HG03520 (cell line): Measurements from ENCODE around the gene TNFRSF25.
"Not testable (repeated sequence)": the region's sequence is repeated elsewhere in the genome, so short reads cannot be mapped to it uniquely, and the experiment has no call there.

Experiments
- ATAC-seq: cut with Tn5 transposase; IDR thresholded peaks from one replicate; pipeline ENCODE4 v1.9.1; 2021; ENCODE audit warnings: mild to moderate bottlenecking, moderate library complexity; ENCODE audit not compliant: unreplicated experiment

Gene TNFRSF25

DNA sequence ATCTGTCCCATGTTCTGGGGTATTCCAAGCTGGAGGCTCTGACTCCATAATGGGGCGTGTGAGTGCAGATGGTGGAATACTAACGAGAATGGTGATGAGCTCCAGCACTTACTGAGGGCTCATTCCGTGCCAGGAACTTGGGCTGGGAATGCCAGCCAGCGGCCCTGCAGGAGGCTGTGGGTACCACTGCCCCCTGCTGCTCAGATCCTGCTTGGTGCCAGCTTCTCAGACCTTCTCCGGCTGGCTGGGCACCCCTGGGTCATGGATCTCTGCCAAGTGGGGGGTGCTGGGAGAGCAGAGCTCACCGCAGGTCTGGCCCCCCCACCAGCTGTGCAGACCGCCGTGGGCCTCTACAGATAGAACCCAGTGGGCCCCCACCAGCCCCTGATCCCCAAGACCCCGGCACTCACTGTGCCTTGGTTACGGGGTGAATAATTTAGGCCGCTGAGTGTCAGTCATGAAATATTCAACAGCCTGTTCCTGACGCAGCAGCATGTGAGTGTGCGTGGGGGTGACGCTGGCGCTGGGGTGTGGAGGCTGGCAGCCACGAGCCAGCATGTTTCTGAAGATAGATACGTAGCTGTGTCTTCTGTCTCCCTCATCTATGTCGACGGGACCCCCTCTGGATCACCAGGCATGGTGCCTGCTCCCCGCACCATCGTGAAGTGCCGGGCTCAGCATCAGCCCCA, 28.8 kb downstream of the TNFRSF25 start:
- ATAC-seq = not testable (repeated sequence)

GRCh38 chr1:6436277-6436676, 29.7 kb downstream of the TNFRSF25 start:
- ATAC-seq = not testable (repeated sequence)

DNA sequence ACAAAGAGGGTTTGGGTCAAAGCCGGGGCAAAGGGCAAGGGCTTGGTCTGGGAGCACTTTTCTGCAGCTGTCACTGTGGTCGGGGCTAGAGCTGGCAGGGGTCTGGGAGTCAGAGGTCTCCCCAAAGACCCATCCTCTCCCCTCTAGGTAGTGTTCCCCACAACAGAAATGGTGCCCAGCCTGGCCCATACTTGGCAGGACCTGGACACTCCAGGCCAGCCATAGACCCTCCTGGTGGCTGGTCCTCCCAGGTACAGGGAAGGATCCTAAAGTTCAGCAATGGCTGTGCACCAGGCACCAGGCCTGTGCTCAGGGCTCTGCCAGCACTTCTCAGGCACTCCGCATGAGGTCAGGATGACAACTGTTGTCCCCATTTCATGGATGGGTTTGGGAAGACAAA, 30.4 kb downstream of the TNFRSF25 start:
- no peak for ATAC-seq

DNA sequence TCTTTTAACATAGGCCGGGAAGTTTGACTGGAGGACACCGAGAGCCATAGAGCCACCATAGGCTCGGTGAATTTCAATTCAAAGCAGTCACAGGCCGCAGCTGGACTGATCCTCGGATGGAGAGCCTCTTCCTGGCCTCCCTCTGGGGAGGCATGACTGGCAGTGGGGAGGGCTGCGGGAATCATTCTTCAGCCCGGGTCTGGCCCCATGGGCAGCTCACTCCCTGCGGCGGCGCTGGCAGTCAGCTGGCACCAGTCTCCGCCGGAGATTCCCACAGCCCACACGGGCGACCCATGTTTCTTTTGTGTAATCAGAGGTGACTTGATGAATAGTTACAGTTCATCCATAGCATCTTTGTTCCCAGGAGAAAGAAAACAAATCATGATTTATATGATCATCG, 30.8 kb downstream of the TNFRSF25 start:
- ATAC-seq = no peak

GRCh38 chr1:6434186-6434585, 31.8 kb downstream of the TNFRSF25 start:
- no peak for ATAC-seq

DNA sequence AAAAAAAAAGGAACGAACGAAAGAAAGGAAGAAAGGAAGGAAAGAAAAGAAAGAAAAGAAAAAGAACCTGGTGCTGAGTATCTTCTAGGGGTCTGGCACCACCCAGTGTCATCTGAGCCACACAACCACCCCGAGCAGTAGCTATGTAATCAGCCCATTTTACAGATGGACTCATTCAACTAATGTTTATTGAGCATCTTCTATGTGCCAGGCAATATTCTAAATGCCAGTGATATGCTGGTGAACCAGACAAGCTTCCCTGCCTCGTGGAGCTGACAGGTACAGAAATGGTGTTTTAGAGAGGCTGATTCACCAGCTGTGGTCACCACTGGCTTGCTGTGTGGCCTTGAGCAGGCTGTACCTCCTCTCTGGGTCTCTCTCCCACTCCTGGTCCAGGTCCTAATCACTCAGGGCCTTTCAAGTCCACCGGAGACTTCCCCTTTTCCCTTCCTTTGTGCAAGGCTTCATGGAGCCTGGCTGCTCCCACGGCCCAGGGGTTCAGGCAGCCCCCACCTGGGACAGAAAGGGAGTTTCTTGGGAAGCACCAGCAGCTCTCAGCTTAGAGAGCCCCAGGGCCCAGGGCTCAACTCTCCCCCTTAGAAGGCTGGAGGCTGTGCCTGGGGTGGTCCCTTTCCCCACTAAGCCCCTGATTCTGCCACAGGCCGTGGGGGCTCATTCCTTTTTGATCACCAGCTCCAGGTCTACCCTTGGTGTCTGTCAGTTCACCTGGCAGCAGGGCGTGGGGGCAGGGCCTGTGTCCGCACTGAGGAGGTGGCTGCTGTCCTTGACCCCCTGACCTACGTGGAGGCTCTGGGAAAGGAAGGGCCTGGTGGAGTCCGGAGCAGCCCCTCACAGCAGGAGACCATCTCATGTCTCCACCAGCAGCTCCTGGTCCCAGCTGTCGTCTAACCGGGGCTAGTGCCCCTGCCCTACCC, 34.1 kb downstream of the TNFRSF25 start:
- ATAC-seq = not testable (repeated sequence)

DNA sequence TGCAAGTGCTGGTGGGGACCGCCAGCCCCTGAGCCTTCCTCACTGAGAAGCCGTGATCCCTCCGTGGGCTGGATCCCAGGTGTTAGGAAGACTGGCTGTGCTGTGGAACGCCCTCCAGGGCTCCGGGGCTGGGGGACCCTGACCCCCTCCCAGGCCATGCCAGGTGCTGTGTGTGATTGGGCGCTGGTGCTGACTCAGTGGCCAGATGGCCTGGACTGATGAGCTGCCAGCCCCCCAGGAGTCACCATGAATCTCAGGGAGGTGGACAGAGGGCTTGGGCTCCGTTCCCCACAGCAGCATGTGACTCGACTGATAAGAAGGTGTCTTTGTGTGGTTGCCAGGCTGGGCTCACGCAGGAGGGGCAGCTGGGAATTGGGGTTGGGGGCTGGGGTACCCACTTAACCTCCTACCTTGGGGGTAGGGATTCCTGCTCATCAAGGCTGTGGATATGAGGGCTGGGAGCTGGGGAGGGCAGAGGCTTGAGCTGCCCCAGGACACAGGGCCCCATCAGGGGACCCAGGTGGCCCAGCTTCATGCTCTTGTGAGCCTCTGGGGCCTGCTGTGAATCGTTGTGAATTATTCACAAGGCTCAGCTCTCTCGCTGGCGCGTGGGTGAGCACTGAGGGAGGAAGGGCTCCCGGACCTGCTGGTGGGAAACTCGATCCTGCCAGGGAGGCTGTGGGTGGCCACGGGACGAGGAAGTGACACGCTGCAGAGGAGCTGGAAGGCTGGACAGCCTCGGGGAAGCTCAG, 36.1 kb downstream of the TNFRSF25 start:
- ATAC-seq = not testable (repeated sequence)

GRCh38 chr1:6428453-6428852, 37.5 kb downstream of the TNFRSF25 start:
- not testable (repeated sequence) for ATAC-seq

GRCh38 chr1:6427441-6428390, 38.3 kb downstream of the TNFRSF25 start:
- no peak for ATAC-seq

DNA sequence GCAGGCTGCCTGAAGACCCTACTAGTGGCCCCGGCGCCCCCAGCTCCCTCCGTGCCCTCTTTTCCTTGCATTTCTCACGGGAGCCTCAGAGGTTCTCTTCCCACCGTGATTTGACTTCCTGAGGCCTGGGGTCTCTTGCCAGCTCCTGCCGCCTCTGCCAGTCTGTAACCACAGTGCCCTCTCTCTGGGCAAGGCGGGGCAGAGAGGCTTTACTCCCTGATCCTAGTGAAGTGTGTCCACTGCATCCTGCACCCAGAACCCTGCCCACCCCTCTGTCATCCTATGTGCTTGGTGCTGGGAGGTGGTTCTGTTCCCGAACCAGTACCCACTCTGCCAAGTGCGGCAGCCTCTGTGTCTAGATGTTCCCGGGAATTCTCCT, 39.0 kb downstream of the TNFRSF25 start:
- ATAC-seq = no peak

GRCh38 chr1:6426277-6426971, 39.5 kb downstream of the TNFRSF25 start:
- ATAC-seq = no peak

DNA sequence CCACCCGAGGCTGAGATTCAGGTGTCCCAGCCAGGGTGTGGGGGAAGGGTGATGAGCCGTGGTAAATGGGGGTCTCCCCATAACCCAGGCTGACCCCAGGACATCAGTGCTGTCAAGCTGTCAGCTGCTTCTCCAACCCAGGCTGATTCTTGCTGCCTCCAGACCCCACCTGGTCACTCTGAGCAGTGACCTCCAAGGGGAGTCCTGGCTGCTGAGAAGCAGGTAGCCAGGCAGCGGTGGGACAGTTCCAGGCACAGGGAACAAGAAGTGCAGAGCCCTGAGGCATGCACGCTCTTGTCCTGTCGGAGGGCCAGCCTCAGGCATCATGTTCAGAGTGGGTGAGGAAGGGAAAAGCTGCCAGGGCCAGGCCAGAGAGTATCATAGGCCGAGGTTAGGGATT, 40.3 kb downstream of the TNFRSF25 start:
- no peak for ATAC-seq

DNA sequence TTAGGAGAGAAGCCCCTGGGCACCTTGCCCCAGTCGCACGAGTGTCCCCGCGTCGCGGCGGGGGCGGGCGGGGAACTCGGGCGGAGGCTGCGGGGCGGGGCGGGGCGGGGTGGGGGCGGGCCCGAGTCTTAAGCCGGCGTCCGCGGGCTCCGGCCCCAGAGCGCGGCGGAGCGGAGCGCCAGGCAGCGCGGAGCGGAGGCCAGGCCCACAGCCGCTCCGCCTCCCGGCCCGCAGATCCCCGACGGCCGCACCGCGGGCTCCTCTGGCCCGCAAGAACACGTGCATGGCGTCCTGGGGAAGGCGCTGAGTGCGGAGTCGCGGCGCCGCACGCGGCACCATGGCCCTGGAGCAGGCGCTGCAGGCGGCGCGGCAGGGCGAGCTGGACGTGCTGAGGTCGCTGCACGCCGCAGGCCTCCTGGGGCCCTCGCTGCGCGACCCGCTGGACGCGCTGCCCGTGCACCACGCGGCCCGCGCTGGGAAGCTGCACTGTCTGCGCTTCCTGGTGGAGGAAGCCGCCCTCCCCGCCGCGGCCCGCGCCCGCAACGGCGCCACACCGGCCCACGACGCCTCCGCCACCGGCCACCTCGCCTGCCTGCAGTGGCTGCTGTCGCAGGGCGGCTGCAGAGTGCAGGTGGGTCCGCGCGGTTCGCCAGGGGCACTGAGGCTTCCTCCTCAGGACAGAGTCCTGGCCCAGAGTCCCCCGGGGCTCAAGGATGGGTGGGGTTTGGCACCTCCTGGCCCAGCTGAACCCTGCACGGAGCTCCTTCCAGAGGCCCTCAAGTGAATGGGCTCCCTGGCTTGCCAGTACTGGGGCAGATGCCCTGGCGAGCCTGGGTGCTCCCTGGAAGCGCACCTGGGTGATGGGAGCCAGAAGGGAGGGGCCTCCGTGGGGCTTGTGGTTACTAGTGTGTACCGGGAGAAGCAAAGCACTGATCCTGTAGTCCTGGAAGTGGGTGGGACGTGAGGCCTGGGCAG, 41.1 kb downstream of the TNFRSF25 start, which contains the start of gene ESPN:
Gene ESPN, plus strand, starts transcription at position 158 of the 975 bp plus-strand sequence. Its CDS starts 180 bp downstream, at position 338.
- ATAC-seq = no peak

GRCh38 chr1:6424000-6424565, 41.9 kb downstream of the TNFRSF25 start:
- ATAC-seq = no peak

GRCh38 chr1:6423321-6423999, 42.5 kb downstream of the TNFRSF25 start:
- no peak for ATAC-seq

GRCh38 chr1:6421266-6421665, 44.7 kb downstream of the TNFRSF25 start:
- no peak for ATAC-seq

- ATAC-seq = no peak
Observed at GRCh38 chr1:6420454-6421042, 45.4 kb downstream of the TNFRSF25 start.
